MM.1S (cell line): ENCODE data around the gene DRAM2.

Experiments
- CTCF ChIP-seq: fragments of 300-600 bp; sonication (generic); IDR thresholded peaks from 2 replicates; pipeline ENCODE4 v1.5.1; 2016; ENCODE audit warnings: antibody characterized with exemption, low read length, mixed read lengths
- EZH2 ChIP-seq: fragments of 300-600 bp; sonication (generic); optimal IDR thresholded peaks from 2 replicates; pipeline ENCODE3; 2017; ENCODE audit warnings: low read depth, mild to moderate bottlenecking, antibody characterized with exemption, low read length, mixed read lengths

- no peak for TF ChIP-seq EZH2
- no peak for TF ChIP-seq CTCF
These were observed 42.2 kb upstream of the DRAM2 start for GRCh38 chr1:111182052-111182451.
